Measurements from ENCODE around the gene SSH2. TPM values are rescaled to one million over a fixed set of nuclear protein-coding genes. Genes with fewer than 3 reads are reported as not detected.
A peak's percentile ranks its signal among the peaks of the same experiment; 100 is the strongest.

SSH2 gene
- total and polyA plus RNA-seq, 2 experiments from 2014 or later, result 9.9 to 12.7 TPM

- TF ChIP-seq EZH2 (IDR thresholded peaks at IDR 0.05; ENCODE audit: borderline replicate concordance) (no peak), CTCF (IDR thresholded peaks at IDR 0.05; ENCODE audit: poor library complexity) (no peak), EZH2phosphoT487 (IDR thresholded peaks at IDR 0.05; ENCODE audit: low read depth, severe bottlenecking, unreplicated experiment) (no peak)
- peaks cover 55% of the 10 kb centered on the region for H3K79me2 ChIP-seq
- peaks cover 43% of the 10 kb centered on the region for H4K20me1 ChIP-seq (ENCODE audit: insufficient read depth, poor library complexity, severe bottlenecking)
- peaks cover 36% of the 10 kb centered on the region for H3K4me1 ChIP-seq (ENCODE audit: insufficient read depth)
- H2AFZ ChIP-seq, result peak overlapping the region; percentile 9
- peak overlapping the region; percentile 71 for H3K27ac ChIP-seq
- 46% methylated on average over 8 of the region's 8 CpGs for WGBS (ENCODE audit: low lambda C conversion rate, missing lambda C conversion rate)
- H3K9me3 ChIP-seq (ENCODE audit: low read depth), result no peaks in the 10 kb centered on the region
- H3K9me2 ChIP-seq (replicated peaks; ENCODE audit: insufficient read depth), result no peaks in the 10 kb centered on the region
- no peaks in the 10 kb centered on the region for H3K36me3 ChIP-seq (replicated peaks; ENCODE audit: insufficient read depth, low read depth)
- H3K27me3 ChIP-seq, result no peaks in the 10 kb centered on the region
- peak overlapping the region; percentile 93 for H3K4me2 ChIP-seq
- peak overlapping the region; percentile 45 for H3K4me3 ChIP-seq
- no peak for DNase-seq (ENCODE audit: low spot score)
These were observed 341.9 kb downstream of the SSH2 start for GRCh38 chr17:29588017-29588561.

GRCh38 chr17:29587591-29587990 lies 342.4 kb downstream of the SSH2 start:
- WGBS (ENCODE audit: low lambda C conversion rate, missing lambda C conversion rate), result 88% methylated on average over 6 of the region's 6 CpGs
- H3K36me3 ChIP-seq (replicated peaks; ENCODE audit: insufficient read depth, low read depth), result no peaks in the 10 kb centered on the region
- H4K20me1 ChIP-seq (ENCODE audit: insufficient read depth, poor library complexity, severe bottlenecking), result peaks cover 43% of the 10 kb centered on the region
- no peak overlapping the region for H2AFZ ChIP-seq
- no peak overlapping the region for H3K4me3 ChIP-seq
- H3K9me2 ChIP-seq (replicated peaks; ENCODE audit: insufficient read depth), result no peaks in the 10 kb centered on the region
- no peak for DNase-seq (ENCODE audit: low spot score)
- no peak for TF ChIP-seq EZH2 (IDR thresholded peaks at IDR 0.05; ENCODE audit: borderline replicate concordance)
- TF ChIP-seq EZH2phosphoT487 (IDR thresholded peaks at IDR 0.05; ENCODE audit: low read depth, severe bottlenecking, unreplicated experiment), result no peak
- no peak for TF ChIP-seq CTCF (IDR thresholded peaks at IDR 0.05; ENCODE audit: poor library complexity)
- H3K79me2 ChIP-seq, result peaks cover 55% of the 10 kb centered on the region
- no peaks in the 10 kb centered on the region for H3K27me3 ChIP-seq
- H3K4me2 ChIP-seq, result peak overlapping the region; percentile 93
- peaks cover 33% of the 10 kb centered on the region for H3K4me1 ChIP-seq (ENCODE audit: insufficient read depth)
- H3K27ac ChIP-seq, result no peak overlapping the region
- no peaks in the 10 kb centered on the region for H3K9me3 ChIP-seq (ENCODE audit: low read depth)

- peaks cover 43% of the 10 kb centered on the region for H4K20me1 ChIP-seq (ENCODE audit: insufficient read depth, poor library complexity, severe bottlenecking)
- peaks cover 55% of the 10 kb centered on the region for H3K79me2 ChIP-seq
- H3K4me1 ChIP-seq (ENCODE audit: insufficient read depth), result peaks cover 28% of the 10 kb centered on the region
- TF ChIP-seq EZH2 (IDR thresholded peaks at IDR 0.05; ENCODE audit: borderline replicate concordance) (no peak), CTCF (IDR thresholded peaks at IDR 0.05; ENCODE audit: poor library complexity) (no peak), EZH2phosphoT487 (IDR thresholded peaks at IDR 0.05; ENCODE audit: low read depth, severe bottlenecking, unreplicated experiment) (no peak)
- H2AFZ ChIP-seq, result no peak overlapping the region
- H3K9me3 ChIP-seq (ENCODE audit: low read depth), result no peaks in the 10 kb centered on the region
- H3K9me2 ChIP-seq (replicated peaks; ENCODE audit: insufficient read depth), result no peaks in the 10 kb centered on the region
- DNase-seq (ENCODE audit: low spot score), result no peak
- H3K36me3 ChIP-seq (replicated peaks; ENCODE audit: insufficient read depth, low read depth), result no peaks in the 10 kb centered on the region
- no peak overlapping the region for H3K4me2 ChIP-seq
- WGBS (ENCODE audit: low lambda C conversion rate, missing lambda C conversion rate), result 93% methylated on average over 9 of the region's 9 CpGs
- H3K27ac ChIP-seq, result no peak overlapping the region
- no peaks in the 10 kb centered on the region for H3K27me3 ChIP-seq
- H3K4me3 ChIP-seq, result no peak overlapping the region
These were observed 343.2 kb downstream of the SSH2 start for GRCh38 chr17:29586676-29587469.
